Panc1 (cell line): ENCODE measurements around the gene KIAA0930. TPM values are rescaled to one million over a fixed set of nuclear protein-coding genes. Genes with fewer than 3 reads are reported as not detected.

ENCODE experiments used
- ATAC-seq: fragments of 200-7000 bp; cut with Tn5 transposase; 2 replicates; pipeline ENCODE4 v1.9.1; 2020; ENCODE audit warnings: mild to moderate bottlenecking, moderate library complexity
- BruUV-seq: library from RNA; stranded (reverse); fragments of 400-500 nt; replicated peaks from 2 replicates; lab custom pipeline; 2021; lab: Mats Ljungman, UMichigan
- CTCF ChIA-PET: fragments of 300-600 bp; sonication (Branson Sonifier 250); formaldehyde crosslinking; loops from one replicate; lab custom pipeline; 2022; ENCODE audit warnings: antibody characterized with exemption; lab: Charles Lee
- POLR2A ChIA-PET: fragments of 300-600 bp; sonication (Branson Sonifier 250); formaldehyde crosslinking; loops from one replicate; lab custom pipeline; 2022; ENCODE audit warnings: antibody characterized with exemption; lab: Charles Lee
- DNase-seq: peaks from one replicate; pipeline ENCODE4 v3.0.0-alpha.2; 2010; ENCODE audit warnings: low read depth, low spot score
- H3K27ac ChIP-seq: 2 replicates; pipeline ENCODE4 v1.5.1; 2011; ENCODE audit warnings: mild to moderate bottlenecking, low read length, inconsistent platforms
- H3K27me3 ChIP-seq: fragments of 200-500 bp; sonication (Bioruptor generic); 2 replicates; pipeline ENCODE4 v1.6.0; 2014; ENCODE audit warnings: low read length, inconsistent platforms; ENCODE audit not compliant: control insufficient read depth, insufficient read depth
- H3K36me3 ChIP-seq: fragments of 200-500 bp; sonication (Bioruptor generic); 2 replicates; pipeline ENCODE4 v1.5.1; 2014; ENCODE audit warnings: inconsistent platforms, mild to moderate bottlenecking, low read length, moderate library complexity; ENCODE audit not compliant: control insufficient read depth, insufficient read depth
- H3K4me1 ChIP-seq: 2 replicates; pipeline ENCODE4 v1.5.1; 2011; ENCODE audit warnings: inconsistent platforms, mild to moderate bottlenecking, low read length, moderate library complexity; ENCODE audit not compliant: control insufficient read depth, insufficient read depth
- H3K4me3 ChIP-seq, 2 experiments: 2 replicates each; pipeline ENCODE4 v1.5.1; 2011 to 2012; ENCODE audit warnings: low read depth in 2 of 2, low read length in 2 of 2, mild to moderate bottlenecking in 2 of 2, inconsistent platforms in 1 of 2, moderate library complexity in 1 of 2
- H3K9me3 ChIP-seq: fragments of 200-500 bp; sonication (Bioruptor generic); 2 replicates; pipeline ENCODE4 v1.5.1; 2014; ENCODE audit warnings: low read depth, mild to moderate bottlenecking, inconsistent platforms, low read length, moderate library complexity; ENCODE audit not compliant: control insufficient read depth, insufficient read depth
- POLR2AphosphoS5 ChIP-seq: IDR thresholded peaks from 2 replicates; pipeline ENCODE4 v1.6.1; 2012; ENCODE audit warnings: mild to moderate bottlenecking, low read depth, low read length, moderate library complexity
- SIN3A ChIP-seq: IDR thresholded peaks from 2 replicates; pipeline ENCODE4 v1.6.1; 2012; ENCODE audit warnings: low read depth, mild to moderate bottlenecking, low read length, moderate library complexity, borderline replicate concordance; ENCODE audit not compliant: insufficient read depth
- TCF7L2 ChIP-seq: IDR thresholded peaks from 2 replicates; pipeline ENCODE4 v1.6.1; 2011; ENCODE audit warnings: mild to moderate bottlenecking, low read depth, low read length, inconsistent platforms
- in situ Hi-C: cut with HindIII; loops from 2 replicates; pipeline ENCODE4 v1.10.0; 2016; ENCODE audit warnings: low sequenced_read_pairs, low pct_unique_long_range_greater_than_20kb
- intact Hi-C: fragments of 100-400 bp; cut with micrococcal nuclease; formaldehyde crosslinking; loops from one replicate; pipeline ENCODE4 v1.10.0; 2022; ENCODE audit not compliant: unreplicated experiment
- total RNA-seq: library from RNA; stranded (reverse); gene quantifications from one replicate; pipeline ENCODE4 v1.2.1, GENCODE V29; 2021; ENCODE audit not compliant: unreplicated experiment
- TF ChIP-seq, protein P1 (sequence below), 2 experiments: IDR thresholded peaks; 2 replicates each; pipeline ENCODE4 v1.6.1; 2011 to 2012; ENCODE audit warnings: low read depth in 2 of 2, control low read depth in 1 of 2, low read length in 1 of 2, mild to moderate bottlenecking in 1 of 2, moderate library complexity in 1 of 2; ENCODE audit not compliant: insufficient read depth in 1 of 2
- TF ChIP-seq, protein P2 (sequence below): fragments of 450-650 bp; IDR thresholded peaks from 2 replicates; pipeline ENCODE4 v1.5.1; 2017; ENCODE audit warnings: mild to moderate bottlenecking

The KIAA0930 gene
- total RNA-seq, 1 experiment from 2014 or later = 42.5 TPM

DNA sequence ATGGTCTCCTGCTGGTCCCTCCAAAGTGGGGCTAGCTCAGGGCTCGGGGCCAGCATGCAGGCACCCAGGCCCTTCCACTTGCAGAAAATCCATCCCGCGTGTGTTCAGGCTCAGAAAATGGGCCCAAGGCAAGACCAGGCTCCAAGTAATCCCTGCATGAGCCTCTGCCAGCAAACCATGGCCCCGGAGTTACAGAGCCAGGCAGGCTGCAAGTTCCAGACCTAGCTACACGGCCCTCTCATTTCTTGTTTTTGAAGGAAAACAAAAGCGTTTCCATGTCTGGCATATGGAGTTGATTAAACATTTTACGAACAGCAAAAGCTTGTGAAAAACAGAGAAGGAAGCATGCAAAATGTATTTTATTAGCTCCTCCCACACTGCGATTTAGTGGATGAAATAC, 29.7 kb downstream of the KIAA0930 start:
- DNase-seq (no peak), ATAC-seq (no peak)
- Histone ChIP-seq H3K4me1 (peaks cover 10% of the 10 kb centered on the region), H3K9me3 (no peaks in the 10 kb centered on the region), H3K36me3 (no peaks in the 10 kb centered on the region), H3K4me3 (no peak overlapping the region), H3K27me3 (no peaks in the 10 kb centered on the region), H3K27ac (no peak overlapping the region)
- POLR2A ChIA-PET = no interaction called here
- TF ChIP-seq, protein P1, sequence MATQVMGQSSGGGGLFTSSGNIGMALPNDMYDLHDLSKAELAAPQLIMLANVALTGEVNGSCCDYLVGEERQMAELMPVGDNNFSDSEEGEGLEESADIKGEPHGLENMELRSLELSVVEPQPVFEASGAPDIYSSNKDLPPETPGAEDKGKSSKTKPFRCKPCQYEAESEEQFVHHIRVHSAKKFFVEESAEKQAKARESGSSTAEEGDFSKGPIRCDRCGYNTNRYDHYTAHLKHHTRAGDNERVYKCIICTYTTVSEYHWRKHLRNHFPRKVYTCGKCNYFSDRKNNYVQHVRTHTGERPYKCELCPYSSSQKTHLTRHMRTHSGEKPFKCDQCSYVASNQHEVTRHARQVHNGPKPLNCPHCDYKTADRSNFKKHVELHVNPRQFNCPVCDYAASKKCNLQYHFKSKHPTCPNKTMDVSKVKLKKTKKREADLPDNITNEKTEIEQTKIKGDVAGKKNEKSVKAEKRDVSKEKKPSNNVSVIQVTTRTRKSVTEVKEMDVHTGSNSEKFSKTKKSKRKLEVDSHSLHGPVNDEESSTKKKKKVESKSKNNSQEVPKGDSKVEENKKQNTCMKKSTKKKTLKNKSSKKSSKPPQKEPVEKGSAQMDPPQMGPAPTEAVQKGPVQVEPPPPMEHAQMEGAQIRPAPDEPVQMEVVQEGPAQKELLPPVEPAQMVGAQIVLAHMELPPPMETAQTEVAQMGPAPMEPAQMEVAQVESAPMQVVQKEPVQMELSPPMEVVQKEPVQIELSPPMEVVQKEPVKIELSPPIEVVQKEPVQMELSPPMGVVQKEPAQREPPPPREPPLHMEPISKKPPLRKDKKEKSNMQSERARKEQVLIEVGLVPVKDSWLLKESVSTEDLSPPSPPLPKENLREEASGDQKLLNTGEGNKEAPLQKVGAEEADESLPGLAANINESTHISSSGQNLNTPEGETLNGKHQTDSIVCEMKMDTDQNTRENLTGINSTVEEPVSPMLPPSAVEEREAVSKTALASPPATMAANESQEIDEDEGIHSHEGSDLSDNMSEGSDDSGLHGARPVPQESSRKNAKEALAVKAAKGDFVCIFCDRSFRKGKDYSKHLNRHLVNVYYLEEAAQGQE (IDR thresholded peaks at IDR 0.05; ENCODE audit: insufficient read depth in 1 of 2, low read depth in 2 of 2, low read length in 1 of 2) = no peak
- TF ChIP-seq POLR2AphosphoS5 = no peak
- TF ChIP-seq TCF7L2 = no peak
- TF ChIP-seq SIN3A = no peak
- TF ChIP-seq, protein P2, sequence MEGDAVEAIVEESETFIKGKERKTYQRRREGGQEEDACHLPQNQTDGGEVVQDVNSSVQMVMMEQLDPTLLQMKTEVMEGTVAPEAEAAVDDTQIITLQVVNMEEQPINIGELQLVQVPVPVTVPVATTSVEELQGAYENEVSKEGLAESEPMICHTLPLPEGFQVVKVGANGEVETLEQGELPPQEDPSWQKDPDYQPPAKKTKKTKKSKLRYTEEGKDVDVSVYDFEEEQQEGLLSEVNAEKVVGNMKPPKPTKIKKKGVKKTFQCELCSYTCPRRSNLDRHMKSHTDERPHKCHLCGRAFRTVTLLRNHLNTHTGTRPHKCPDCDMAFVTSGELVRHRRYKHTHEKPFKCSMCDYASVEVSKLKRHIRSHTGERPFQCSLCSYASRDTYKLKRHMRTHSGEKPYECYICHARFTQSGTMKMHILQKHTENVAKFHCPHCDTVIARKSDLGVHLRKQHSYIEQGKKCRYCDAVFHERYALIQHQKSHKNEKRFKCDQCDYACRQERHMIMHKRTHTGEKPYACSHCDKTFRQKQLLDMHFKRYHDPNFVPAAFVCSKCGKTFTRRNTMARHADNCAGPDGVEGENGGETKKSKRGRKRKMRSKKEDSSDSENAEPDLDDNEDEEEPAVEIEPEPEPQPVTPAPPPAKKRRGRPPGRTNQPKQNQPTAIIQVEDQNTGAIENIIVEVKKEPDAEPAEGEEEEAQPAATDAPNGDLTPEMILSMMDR = no peak
- intact Hi-C loops (no loop called here), in situ Hi-C loops (no loop called here)
- CTCF ChIA-PET = no interaction called here
- BruUV-seq = no TSS peak

DNA sequence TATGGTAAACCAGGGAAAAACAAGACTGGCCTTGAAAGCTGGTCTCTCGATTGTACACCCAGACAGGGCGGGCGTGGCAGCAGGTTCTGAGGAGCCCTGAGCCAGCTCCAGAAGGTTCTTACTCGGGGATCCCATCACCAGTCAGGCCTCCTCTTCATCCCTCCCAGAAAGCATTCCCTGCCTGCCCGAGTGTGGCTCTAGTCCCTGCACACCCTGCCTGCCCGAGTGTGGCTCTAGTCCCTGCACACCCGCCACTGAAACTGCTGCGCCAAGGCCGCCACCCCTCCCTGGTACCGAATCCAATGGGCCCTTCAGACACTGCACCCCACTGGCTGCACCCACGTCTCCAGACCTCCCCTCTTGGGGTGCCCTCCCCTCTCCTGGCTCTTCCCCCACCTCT, 30.1 kb downstream of the KIAA0930 start:
- no TSS peak for BruUV-seq
- Histone ChIP-seq H3K9me3 (no peaks in the 10 kb centered on the region), H3K36me3 (no peaks in the 10 kb centered on the region), H3K27ac (no peak overlapping the region), H3K4me3 (no peak overlapping the region), H3K27me3 (no peaks in the 10 kb centered on the region), H3K4me1 (peaks cover 10% of the 10 kb centered on the region)
- TF ChIP-seq POLR2AphosphoS5 (no peak), TCF7L2 (no peak), SIN3A (no peak)
- TF ChIP-seq, protein P1 (IDR thresholded peaks at IDR 0.05; ENCODE audit: insufficient read depth in 1 of 2, low read depth in 2 of 2, low read length in 1 of 2) = no peak
- TF ChIP-seq, protein P2 = no peak
- in situ Hi-C loops = no loop called here
- POLR2A ChIA-PET = no interaction called here
- intact Hi-C loops = no loop called here
- DNase-seq (no peak), ATAC-seq (no peak)
- CTCF ChIA-PET = no interaction called here
